Endothelial cell of umbilical vein (primary cell): ENCODE data around the gene WDR90. TPM values are rescaled to one million over a fixed set of nuclear protein-coding genes. Genes with fewer than 3 reads are reported as not detected.

Experiments used
- BruUV-seq: library from RNA; stranded (reverse); fragments of 400-500 nt; replicated peaks from 2 replicates; lab custom pipeline; 2021; lab: Mats Ljungman, UMichigan
- CTCF ChIA-PET: fragments of 300-600, 350-600 bp; sonication (Branson Sonifier 250); formaldehyde crosslinking; loops from one replicate; lab custom pipeline; 2021; ENCODE audit warnings: antibody characterized with exemption, inconsistent platforms; lab: Charles Lee
- POLR2A ChIA-PET: fragments of 300-600, 350-600 bp; sonication (Branson Sonifier 250); formaldehyde crosslinking; loops from one replicate; lab custom pipeline; 2021; ENCODE audit warnings: antibody characterized with exemption, inconsistent platforms; lab: Charles Lee
- DNase-seq: peaks from one replicate; pipeline ENCODE4 v3.0.0-alpha.2; 2011; ENCODE audit warnings: low read depth, low spot score
- FAIRE-seq: peaks from 2 replicates; lab custom pipeline; 2011; peaks lifted over from hg19 to GRCh38; lab: Jason Lieb, UNC
- H2AFZ ChIP-seq: 2 replicates; pipeline ENCODE4 v1.6.0; 2012; ENCODE audit warnings: low read depth, low read length, control low read depth, inconsistent platforms
- H3K27ac ChIP-seq: 2 replicates; pipeline ENCODE4 v1.5.1; 2011; ENCODE audit warnings: low read depth, mild to moderate bottlenecking, control low read depth, low read length, moderate library complexity; ENCODE audit not compliant: insufficient read depth
- H3K27me3 ChIP-seq, 2 experiments: 2 replicates each; pipeline versions ENCODE4 v1.6.0 to v1.6.1; 2011; ENCODE audit warnings: low read length in 2 of 2, mixed read lengths in 1 of 2; ENCODE audit not compliant: control insufficient read depth in 2 of 2, insufficient read depth in 2 of 2
- H3K36me3 ChIP-seq, 2 experiments: 2 replicates in 1 of 2; 3 replicates in 1 of 2; pipeline ENCODE4 v1.5.1; 2011; ENCODE audit warnings: low read length in 2 of 2, mild to moderate bottlenecking in 1 of 2, moderate library complexity in 1 of 2; ENCODE audit not compliant: control insufficient read depth in 2 of 2, insufficient read depth in 2 of 2; ENCODE audit errors: extremely low read depth in 1 of 2
- H3K4me1 ChIP-seq: 3 replicates; pipeline ENCODE4 v1.5.1; 2011; ENCODE audit warnings: mild to moderate bottlenecking, low read length; ENCODE audit not compliant: control insufficient read depth, insufficient read depth; ENCODE audit errors: extremely low read depth
- H3K4me2 ChIP-seq: 2 replicates; pipeline ENCODE4 v1.6.1; 2011; ENCODE audit warnings: low read length, control low read depth, mixed read lengths; ENCODE audit not compliant: insufficient read depth
- H3K4me3 ChIP-seq, 3 experiments: fragments of 200-600 bp in 1 of 3; sonication (generic), shearing (Covaris generic) in 1 of 3; replicated peaks in 1 of 3; 2 replicates each; pipeline ENCODE4 v1.5.1; 2011 to 2016; ENCODE audit warnings: control low read depth in 3 of 3, low read length in 3 of 3, mild to moderate bottlenecking in 2 of 3, inconsistent platforms in 1 of 3, low read depth in 1 of 3, moderate library complexity in 1 of 3; ENCODE audit not compliant: insufficient read depth in 1 of 3
- H3K79me2 ChIP-seq: 2 replicates; pipeline ENCODE4 v1.6.0; 2012; ENCODE audit warnings: low read length, inconsistent platforms; ENCODE audit not compliant: control insufficient read depth, insufficient read depth
- H3K9ac ChIP-seq: replicated peaks from 2 replicates; pipeline ENCODE3; 2011; ENCODE audit warnings: low read length, control low read depth; ENCODE audit not compliant: insufficient read depth; ENCODE audit errors: extremely low read depth
- H3K9me1 ChIP-seq: replicated peaks from 3 replicates; pipeline ENCODE4 v1.6.0; 2011; ENCODE audit warnings: mild to moderate bottlenecking, low read length; ENCODE audit not compliant: control insufficient read depth, insufficient read depth; ENCODE audit errors: extremely low read depth
- H3K9me3 ChIP-seq: replicated peaks from 2 replicates; pipeline ENCODE4 v1.5.1; 2012; ENCODE audit warnings: low read length, inconsistent platforms; ENCODE audit not compliant: control insufficient read depth, insufficient read depth
- H4K20me1 ChIP-seq: replicated peaks from 2 replicates; pipeline ENCODE3; 2011; ENCODE audit warnings: mild to moderate bottlenecking, low read length; ENCODE audit not compliant: control insufficient read depth, insufficient read depth; ENCODE audit errors: extremely low read depth
- CTCF ChIP-seq, 2 donors: IDR thresholded peaks; 1 replicate in 1 of 2; 2 replicates in 1 of 2; pipeline ENCODE4 v1.5.1; 2011; ENCODE audit warnings: low read length in 2 of 2, mild to moderate bottlenecking in 2 of 2, moderate library complexity in 2 of 2, control low read depth in 1 of 2, inconsistent platforms in 1 of 2, low read depth in 1 of 2; ENCODE audit not compliant: insufficient read depth in 1 of 2; ENCODE audit errors: extremely low read depth in 1 of 2
- EZH2 ChIP-seq: IDR thresholded peaks from 2 replicates; pipeline ENCODE4 v1.6.1; 2012; ENCODE audit warnings: borderline replicate concordance, low read depth, mild to moderate bottlenecking, moderate library complexity, low read length, inconsistent platforms; ENCODE audit not compliant: severe bottlenecking
- FOS ChIP-seq: IDR thresholded peaks from 2 replicates; pipeline ENCODE4 v1.6.1; 2011; ENCODE audit warnings: mild to moderate bottlenecking, low read length, moderate library complexity, borderline replicate concordance; ENCODE audit not compliant: insufficient read depth
- JUN ChIP-seq: IDR thresholded peaks from 2 replicates; pipeline ENCODE4 v1.6.1; 2011; ENCODE audit warnings: borderline replicate concordance, low read depth; ENCODE audit not compliant: insufficient read length, insufficient read depth
- MAX ChIP-seq: IDR thresholded peaks from 2 replicates; pipeline ENCODE4 v1.6.1; 2011; ENCODE audit not compliant: insufficient read depth, insufficient read length
- MYC ChIP-seq: IDR thresholded peaks from one replicate; pipeline ENCODE4 v1.6.1; 2011; ENCODE audit warnings: mild to moderate bottlenecking, low read depth, low read length
- POLR2AphosphoS5 ChIP-seq: IDR thresholded peaks from 2 replicates; pipeline ENCODE4 v1.6.1; 2012; ENCODE audit warnings: low read depth, mild to moderate bottlenecking, control low read depth, low read length, moderate library complexity; ENCODE audit not compliant: insufficient read depth
- dilution Hi-C: fragments of 300-500 bp; cut with MboI; formaldehyde crosslinking; loops from one replicate; pipeline ENCODE4 v1.15.0; 2019; ENCODE audit warnings: low sequenced_read_pairs; ENCODE audit not compliant: extremely low pct_ligation_motif_present
- intact Hi-C: fragments of 100-400 bp; cut with micrococcal nuclease; formaldehyde crosslinking; loops from one replicate; pipeline ENCODE4 v1.10.0; 2022
- polyA plus RNA-seq, 4 experiments: library from polyadenylated mRNA; depleted of rRNA in 3 of 4; stranded (reverse) in 3 of 4; unstranded in 1 of 4; fragments of >200 nt; gene quantifications; 2 replicates each; pipeline versions ENCODE4 v1.2.1 to v1.2.3, GENCODE V29; 2011 to 2012; ENCODE audit warnings: missing spikeins in 1 of 4
- total RNA-seq: library from RNA; stranded (reverse); gene quantifications from 2 replicates; pipeline ENCODE4 v1.2.3, GENCODE V29; 2021

Gene WDR90
- total and polyA plus RNA-seq, 2 donors (not counting 3 experiments of a cell fraction or from before 2014, with no cell fraction given) = 22.2 to 51.8 TPM

GRCh38 chr16:709566-710499, 60.7 kb downstream of the WDR90 start:
- Histone ChIP-seq H3K4me2 (no peak overlapping the region), H3K4me1 (peaks cover 5% of the 10 kb centered on the region), H3K27me3 (peaks cover 14 to 22% of the 10 kb centered on the region in 2 experiments), H3K9ac (no peak overlapping the region), H3K4me3 (no peak overlapping the region), H3K36me3 (no peaks in the 10 kb centered on the region), H2AFZ (no peak overlapping the region), H4K20me1 (no peaks in the 10 kb centered on the region), H3K9me3 (no peaks in the 10 kb centered on the region), H3K9me1 (no peaks in the 10 kb centered on the region), H3K79me2 (no peaks in the 10 kb centered on the region), H3K27ac (no peak overlapping the region)
- dilution Hi-C loops = no loop called here
- intact Hi-C loops = no loop called here
- POLR2A ChIA-PET = no interaction called here
- DNase-seq (no peak), FAIRE-seq (no peak)
- TF ChIP-seq EZH2 (no peak), FOS (peak; percentile 16), MAX (peak; percentile 34), MYC (no peak), CTCF (IDR thresholded peaks at IDR 0.05; ENCODE audit: extremely low read depth in 1 of 2, insufficient read depth in 1 of 2, low read depth in 1 of 2, low read length in 2 of 2) (no peak), JUN (no peak), POLR2AphosphoS5 (no peak)
- BruUV-seq = no TSS peak
- CTCF ChIA-PET = interaction anchor here (1.0 to 2.4 kb wide), 4 partner anchors 10 to 347 kb away, joined by 3 to 17 read pairs (median 4); partner anchors contain the start of gene WDR24
